ENCODE results near the gene SART3.
"Not testable (repeated sequence)": the region's sequence is repeated elsewhere in the genome, so short reads cannot be mapped to it uniquely, and the experiment has no call there.

SART3 gene

GRCh38 chr12:108592033-108592909 lies 31.3 kb upstream of the SART3 start:
- DNase-seq (ENCODE audit: insufficient read length, low spot score) = no peak
- FAIRE-seq = no peak
- no peak for TF ChIP-seq POLR2A (IDR thresholded peaks at IDR 0.05; ENCODE audit: low read depth, low read length)

- FAIRE-seq (no peak), DNase-seq (ENCODE audit: insufficient read length, low spot score) (no peak)
- no peak for TF ChIP-seq POLR2A (IDR thresholded peaks at IDR 0.05; ENCODE audit: low read depth, low read length)
Observed at GRCh38 chr12:108591267-108591980, 30.5 kb upstream of the SART3 start.

- not testable (repeated sequence) for DNase-seq (ENCODE audit: insufficient read length, low spot score); FAIRE-seq
Observed at GRCh38 chr12:108590463-108590862, 29.5 kb upstream of the SART3 start.

GRCh38 chr12:108589840-108590229 lies 28.9 kb upstream of the SART3 start:
- TF ChIP-seq POLR2A (IDR thresholded peaks at IDR 0.05; ENCODE audit: low read depth, low read length) = no peak
- no peak for DNase-seq (ENCODE audit: insufficient read length, low spot score)
- FAIRE-seq = no peak

- no peak for TF ChIP-seq POLR2A (IDR thresholded peaks at IDR 0.05; ENCODE audit: low read depth, low read length)
- DNase-seq (ENCODE audit: insufficient read length, low spot score) = no peak
- no peak for FAIRE-seq
Observed at GRCh38 chr12:108589028-108589839, 28.3 kb upstream of the SART3 start.

GRCh38 chr12:108587826-108588225 lies 26.9 kb upstream of the SART3 start:
- FAIRE-seq (no peak), DNase-seq (ENCODE audit: insufficient read length, low spot score) (no peak)
- no peak for TF ChIP-seq POLR2A (IDR thresholded peaks at IDR 0.05; ENCODE audit: low read depth, low read length)

GRCh38 chr12:108586306-108586705 lies 25.3 kb upstream of the SART3 start:
- DNase-seq (ENCODE audit: insufficient read length, low spot score) (no peak), FAIRE-seq (no peak)
- TF ChIP-seq POLR2A (IDR thresholded peaks at IDR 0.05; ENCODE audit: low read depth, low read length) = no peak

GRCh38 chr12:108585864-108586263 lies 24.9 kb upstream of the SART3 start:
- DNase-seq (ENCODE audit: insufficient read length, low spot score) (no peak), FAIRE-seq (no peak)
- TF ChIP-seq POLR2A (IDR thresholded peaks at IDR 0.05; ENCODE audit: low read depth, low read length) = no peak

GRCh38 chr12:108584456-108585065 lies 23.6 kb upstream of the SART3 start:
- DNase-seq (ENCODE audit: insufficient read length, low spot score) (no peak), FAIRE-seq (no peak)
- no peak for TF ChIP-seq POLR2A (IDR thresholded peaks at IDR 0.05; ENCODE audit: low read depth, low read length)

GRCh38 chr12:108583991-108584390 lies 23.0 kb upstream of the SART3 start:
- no peak for DNase-seq (ENCODE audit: insufficient read length, low spot score)
- TF ChIP-seq POLR2A (IDR thresholded peaks at IDR 0.05; ENCODE audit: low read depth, low read length) = no peak
- no peak for FAIRE-seq

- no peak for TF ChIP-seq POLR2A (IDR thresholded peaks at IDR 0.05; ENCODE audit: low read depth, low read length)
- no peak for FAIRE-seq
- DNase-seq (ENCODE audit: insufficient read length, low spot score) = no peak
Observed at GRCh38 chr12:108582978-108583770, 22.2 kb upstream of the SART3 start.

GRCh38 chr12:108582509-108582908 lies 21.5 kb upstream of the SART3 start:
- no peak for FAIRE-seq
- no peak for DNase-seq (ENCODE audit: insufficient read length, low spot score)
- TF ChIP-seq POLR2A (IDR thresholded peaks at IDR 0.05; ENCODE audit: low read depth, low read length) = no peak
